Lower leg skin (tissue), 4 donors: Measurements from ENCODE around the gene ACIN1. TPM values are rescaled to one million over a fixed set of nuclear protein-coding genes. Genes with fewer than 3 reads are reported as not detected.

ENCODE experiments used
- DNase-seq, 2 donors: peaks; one replicate each; pipeline ENCODE4 v3.0.0-alpha.2; 2019; ENCODE audit warnings: low spot score in 2 of 2
- H3K4me3 ChIP-seq: fragments of 200-600 bp; sonication (generic); 2 replicates; pipeline ENCODE4 v1.5.1; 2017; ENCODE audit warnings: mild to moderate bottlenecking, low read depth; ENCODE audit not compliant: poor library complexity, severe bottlenecking
- CTCF ChIP-seq, 3 donors: fragments of 450-650 bp; IDR thresholded peaks; one replicate each; pipeline ENCODE4 v1.5.1; 2016; ENCODE audit warnings: antibody characterized with exemption in 3 of 3, mild to moderate bottlenecking in 3 of 3, moderate library complexity in 2 of 3
- POLR2A ChIP-seq, 2 donors: fragments of 450-650 bp; IDR thresholded peaks; one replicate each; pipeline ENCODE4 v1.6.1; 2016 to 2017; ENCODE audit warnings: antibody characterized with exemption in 2 of 2, mild to moderate bottlenecking in 1 of 2, moderate library complexity in 1 of 2
- WGBS, 2 donors: methylation state at CpG; one replicate each; pipeline ENCODE4 v1.1.5; 2018; 5-methylcytosine and 5-hydroxymethylcytosine counted together
- intact Hi-C: fragments of 100-400 bp; cut with DNase I; formaldehyde crosslinking; loops from one replicate; pipeline ENCODE4 v1.15.0; 2023; ENCODE audit warnings: low total_unique reads
- total RNA-seq, 4 donors: library from RNA; depleted of rRNA; stranded (reverse); fragments of >200 nt; gene quantifications; one replicate each; pipeline ENCODE4 v1.1.0, GENCODE V29; 2016

ACIN1 gene
- total RNA-seq, 4 donors from 2014 or later = 52.7 to 97.5 (median 79.8) TPM

DNA sequence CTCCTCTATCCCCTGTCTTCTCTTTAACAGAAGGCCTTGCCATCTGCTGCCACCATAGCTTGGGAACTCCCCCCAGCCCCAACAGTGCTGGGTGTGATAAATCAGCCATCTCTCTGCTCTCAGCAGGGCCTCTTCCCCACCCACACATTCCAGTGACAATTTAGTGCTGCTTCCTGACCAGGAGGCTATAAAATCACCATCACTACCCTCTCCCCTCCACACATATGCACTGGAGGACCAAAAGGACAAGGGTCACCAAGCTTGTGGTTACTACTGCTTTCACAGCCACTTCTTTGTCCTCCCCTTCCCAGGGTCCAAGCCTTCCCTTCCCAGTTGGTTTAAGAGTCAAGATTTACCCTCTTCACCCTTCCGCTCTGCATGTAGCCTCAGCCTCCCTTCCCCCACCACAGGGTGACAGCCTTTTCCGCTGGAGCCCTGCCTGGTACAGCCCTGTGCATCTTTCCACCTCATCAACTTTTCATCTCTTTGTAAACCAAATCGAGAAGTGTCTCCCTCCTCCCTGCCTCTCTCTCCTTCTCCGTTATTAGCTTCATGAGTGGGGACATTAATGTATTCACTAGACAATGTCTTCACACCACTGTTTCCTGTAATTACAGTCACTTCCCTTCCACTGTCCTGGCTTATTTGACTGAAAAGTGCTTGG lies 69.7 kb downstream of the ACIN1 start:
- no peak overlapping the region for H3K4me3 ChIP-seq
- intact Hi-C loops = no loop called here
- 73 to 76% methylated on average over 4 of the region's 4 CpGs for WGBS, 2 donors
- no peak for TF ChIP-seq POLR2A (IDR thresholded peaks at IDR 0.05)
- TF ChIP-seq CTCF (IDR thresholded peaks at IDR 0.05) = no peak
- no peak for DNase-seq

GRCh38 chr14:23024612-23025075 lies 70.3 kb downstream of the ACIN1 start:
- intact Hi-C loops = no loop called here

GRCh38 chr14:23023795-23024152 lies 71.2 kb downstream of the ACIN1 start:
- intact Hi-C loops = no loop called here
- DNase-seq = no peak
- H3K4me3 ChIP-seq = no peak overlapping the region
- 87 to 95% methylated on average over 2 of the region's 2 CpGs for WGBS, 2 donors
- TF ChIP-seq CTCF (IDR thresholded peaks at IDR 0.05) (no peak), POLR2A (IDR thresholded peaks at IDR 0.05) (no peak)

More at GRCh38 chr14:23024612-23025075, 70.3 kb downstream of the ACIN1 start:
- 73 to 74% methylated on average over 7 of the region's 7 CpGs for WGBS, 2 donors
- TF ChIP-seq POLR2A (IDR thresholded peaks at IDR 0.05) = no peak
- TF ChIP-seq CTCF (IDR thresholded peaks at IDR 0.05) = no peak
- no peak for DNase-seq
- no peak overlapping the region for H3K4me3 ChIP-seq

GRCh38 chr14:23023022-23023794 lies 71.7 kb downstream of the ACIN1 start:
- DNase-seq = no peak
- intact Hi-C loops = no loop called here
- H3K4me3 ChIP-seq = no peak overlapping the region
- no peak for TF ChIP-seq POLR2A (IDR thresholded peaks at IDR 0.05)
- TF ChIP-seq CTCF (IDR thresholded peaks at IDR 0.05) = no peak
- 79 to 84% methylated on average over 8 of the region's 8 CpGs for WGBS, 2 donors

DNA sequence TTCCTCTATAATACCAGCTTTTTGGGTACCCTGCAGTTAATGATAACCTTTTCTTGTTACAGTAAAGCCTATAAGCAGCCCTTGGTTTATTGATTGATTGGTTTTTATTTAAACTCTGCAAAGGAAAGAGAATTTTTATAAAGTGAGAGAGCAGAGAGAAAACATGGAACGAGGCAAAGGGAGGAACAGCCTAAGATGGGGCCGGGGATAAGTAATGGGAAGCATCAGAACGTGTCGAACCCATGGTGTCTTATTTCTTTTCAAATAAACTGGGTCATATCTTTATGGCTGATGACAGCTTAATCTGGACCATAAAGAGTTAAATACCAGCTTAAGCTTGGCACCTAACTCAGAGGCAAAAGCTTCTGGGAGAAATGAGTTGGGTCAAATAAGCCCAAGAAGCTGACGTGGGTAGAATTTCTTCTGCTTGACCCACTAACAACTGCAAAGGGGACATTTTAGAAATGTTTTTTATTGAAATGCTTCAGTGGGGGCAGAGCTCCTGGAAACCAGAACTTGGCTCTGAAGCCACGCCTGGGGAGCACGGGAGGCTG lies 73.0 kb downstream of the ACIN1 start:
- intact Hi-C loops = no loop called here
- no peak overlapping the region for H3K4me3 ChIP-seq
- TF ChIP-seq CTCF (IDR thresholded peaks at IDR 0.05) = no peak
- no peak for TF ChIP-seq POLR2A (IDR thresholded peaks at IDR 0.05)
- DNase-seq = no peak
- WGBS, 2 donors = 56 to 64% methylated on average over 7 of the region's 7 CpGs
